Measurements from ENCODE around the gene ZFHX2. TPM values are rescaled to one million over a fixed set of nuclear protein-coding genes. Genes with fewer than 3 reads are reported as not detected.

ZFHX2 gene
- polyA plus RNA-seq, 3 donors: 7.4 to 10.1 (median 7.8) TPM

DNA sequence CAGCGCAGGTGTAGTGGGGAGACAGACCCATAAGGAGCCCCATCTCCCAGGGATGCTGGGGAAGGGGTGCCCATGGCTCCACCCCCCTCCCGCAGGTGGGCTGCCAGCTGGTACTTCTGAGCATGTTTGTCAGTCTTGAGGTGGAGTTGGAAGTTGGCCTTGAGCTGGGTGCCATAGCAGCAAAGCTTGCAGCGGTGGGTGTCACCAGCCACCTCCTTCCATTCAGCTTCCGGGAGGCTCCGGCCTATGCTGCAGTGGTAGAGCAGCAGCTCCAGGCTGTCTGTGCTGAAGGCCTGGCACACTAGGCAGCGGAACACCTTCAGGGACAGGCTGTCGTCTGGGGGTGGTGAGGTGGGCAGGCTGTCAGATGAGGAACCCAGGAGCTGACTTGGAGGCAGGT is 18.9 kb downstream of the ZFHX2 start:
- DNase-seq (ENCODE audit: extremely low read depth in 1 of 11, low read depth in 9 of 11, low spot score in 4 of 11): no peak

DNA sequence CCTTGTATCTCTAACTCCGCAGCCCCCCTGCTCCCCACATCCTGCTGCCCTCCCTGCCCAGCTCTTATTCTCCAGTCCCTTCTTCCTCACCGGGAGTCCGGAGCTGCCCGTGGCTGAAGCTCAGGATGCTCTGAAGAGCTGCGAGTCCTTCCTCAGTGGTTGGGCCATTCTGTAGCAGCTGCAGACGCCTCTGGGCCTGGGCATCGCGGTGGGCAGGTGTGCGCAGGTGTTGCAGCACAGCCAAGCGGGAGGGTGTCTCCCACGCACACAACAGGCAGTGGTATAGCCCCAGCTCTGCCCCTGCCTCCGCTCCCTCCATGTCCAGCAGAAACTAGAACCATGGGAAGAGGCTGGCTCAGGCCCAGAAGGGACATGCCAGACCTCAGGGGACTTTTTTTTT is 20.2 kb downstream of the ZFHX2 start:
- DNase-seq (ENCODE audit: extremely low read depth in 1 of 11, low read depth in 9 of 11, low spot score in 4 of 11): no peak

DNA sequence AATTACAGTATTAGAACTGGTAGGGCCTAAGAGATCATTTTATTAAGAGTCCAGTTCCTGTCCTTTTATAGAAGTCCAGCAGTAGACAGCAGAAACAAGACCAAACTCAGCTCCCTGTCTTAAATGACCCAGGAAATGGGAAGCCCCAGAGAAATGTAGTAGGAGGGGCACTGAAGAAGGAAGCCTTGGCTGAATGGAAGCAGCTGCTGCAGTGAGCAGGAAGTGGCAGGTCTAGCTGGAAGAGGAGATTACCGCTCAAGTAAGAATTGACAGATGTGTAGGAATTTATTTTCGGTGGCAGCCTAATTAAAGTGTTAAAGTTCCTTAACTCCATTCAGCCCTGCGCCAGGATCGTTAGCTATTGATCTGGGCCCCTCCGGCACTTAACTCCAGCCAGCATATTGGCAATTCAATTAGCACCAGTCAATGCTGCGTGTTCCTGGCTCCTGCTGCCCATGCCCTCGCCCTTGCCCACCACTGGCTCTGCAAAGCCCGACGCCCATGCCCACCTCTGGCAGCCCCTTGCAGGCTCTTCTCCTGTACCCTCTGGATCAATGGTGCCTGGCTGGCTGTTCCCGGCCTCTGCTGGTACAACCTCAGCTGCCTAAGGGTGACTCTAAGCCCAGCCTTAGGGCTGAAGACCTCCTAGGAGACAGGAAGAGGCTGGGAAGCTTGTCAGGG is 21.1 kb downstream of the ZFHX2 start:
- no peak for DNase-seq (ENCODE audit: extremely low read depth in 1 of 11, low read depth in 9 of 11, low spot score in 4 of 11)

DNA sequence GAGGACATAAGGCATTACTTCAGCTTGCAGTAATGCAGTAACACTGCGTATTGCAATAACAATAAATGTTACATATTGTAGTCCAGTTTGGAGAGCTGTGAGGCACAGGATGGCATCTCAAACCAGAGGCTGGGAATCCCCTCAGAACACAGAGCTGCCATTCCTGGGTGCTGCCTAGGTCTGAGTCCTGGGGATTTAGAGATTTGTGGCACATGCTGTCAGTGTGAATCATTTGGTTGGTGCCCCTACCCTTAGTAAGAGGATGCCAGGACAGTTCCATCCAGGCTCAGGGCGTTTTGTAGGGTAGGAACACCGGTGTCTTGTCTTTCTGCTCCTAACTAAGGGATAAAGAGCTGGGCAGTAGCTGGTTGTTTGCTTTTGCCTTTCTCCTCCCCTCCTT is 22.5 kb downstream of the ZFHX2 start:
- no peak for DNase-seq (ENCODE audit: extremely low read depth in 1 of 11, low read depth in 9 of 11, low spot score in 4 of 11)

DNA sequence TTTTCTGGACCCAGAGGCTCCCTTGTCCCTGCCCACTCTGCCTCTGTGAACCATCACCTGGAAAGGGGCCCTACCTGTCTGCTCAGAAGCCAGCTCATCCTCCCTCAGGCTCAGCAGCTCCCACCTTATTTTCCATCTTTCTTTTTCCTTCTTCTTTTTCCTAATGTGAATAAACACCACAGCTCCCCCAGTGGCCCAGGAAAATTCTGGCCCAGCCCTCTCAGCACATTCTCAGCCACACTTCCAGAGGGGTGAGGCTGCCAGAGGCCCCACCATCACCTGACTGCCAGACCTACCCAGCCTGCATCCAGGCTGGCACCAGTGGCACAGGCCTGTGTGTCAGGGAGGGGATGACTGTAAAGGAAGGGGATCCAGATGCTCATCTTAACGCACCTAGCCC is 23.0 kb downstream of the ZFHX2 start:
- no peak for DNase-seq (ENCODE audit: extremely low read depth in 1 of 11, low read depth in 9 of 11, low spot score in 4 of 11)

DNA sequence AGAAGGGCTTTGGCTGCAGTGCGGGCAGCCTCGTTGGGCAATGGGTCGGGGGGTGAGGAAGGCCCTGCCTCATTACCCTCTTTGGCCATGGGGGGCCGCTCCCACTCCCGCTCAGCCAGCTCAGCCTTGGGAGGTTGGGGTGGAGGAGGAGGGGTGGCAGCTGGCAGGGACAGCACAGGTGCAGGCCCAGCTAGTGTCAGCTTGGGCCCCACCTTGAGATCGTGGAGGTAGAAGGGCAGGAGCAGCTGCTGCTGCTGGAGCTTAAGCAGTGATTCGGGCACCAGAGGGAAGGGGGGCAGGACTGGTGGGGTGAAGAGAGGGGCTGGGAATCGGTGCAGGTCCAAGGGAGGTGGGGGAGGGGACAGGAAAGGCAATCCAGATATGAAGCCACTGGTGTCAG is 26.0 kb downstream of the ZFHX2 start:
- DNase-seq (ENCODE audit: extremely low read depth in 1 of 11, low read depth in 9 of 11, low spot score in 4 of 11): no peak

DNA sequence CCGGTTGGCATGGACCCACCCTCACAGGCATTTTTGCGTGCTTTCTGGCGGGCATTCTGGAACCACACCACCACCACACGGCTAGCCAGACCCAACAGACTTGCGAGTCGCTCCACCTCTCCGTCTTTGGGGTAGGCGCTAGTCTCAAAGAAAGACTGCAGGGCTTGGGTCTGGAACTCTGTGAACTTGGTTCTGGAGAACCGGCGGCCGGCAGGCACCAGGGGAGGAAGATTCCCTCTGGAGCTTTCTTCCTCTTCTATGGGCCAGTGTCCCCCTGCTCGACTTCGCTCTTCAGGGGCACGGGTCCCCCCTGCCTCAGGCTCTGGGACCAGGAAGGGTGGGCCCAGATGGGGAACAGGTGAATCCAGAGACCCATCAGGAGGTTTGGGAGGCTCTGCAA is 26.6 kb downstream of the ZFHX2 start:
- DNase-seq (ENCODE audit: extremely low read depth in 1 of 11, low read depth in 9 of 11, low spot score in 4 of 11): no peak

DNA sequence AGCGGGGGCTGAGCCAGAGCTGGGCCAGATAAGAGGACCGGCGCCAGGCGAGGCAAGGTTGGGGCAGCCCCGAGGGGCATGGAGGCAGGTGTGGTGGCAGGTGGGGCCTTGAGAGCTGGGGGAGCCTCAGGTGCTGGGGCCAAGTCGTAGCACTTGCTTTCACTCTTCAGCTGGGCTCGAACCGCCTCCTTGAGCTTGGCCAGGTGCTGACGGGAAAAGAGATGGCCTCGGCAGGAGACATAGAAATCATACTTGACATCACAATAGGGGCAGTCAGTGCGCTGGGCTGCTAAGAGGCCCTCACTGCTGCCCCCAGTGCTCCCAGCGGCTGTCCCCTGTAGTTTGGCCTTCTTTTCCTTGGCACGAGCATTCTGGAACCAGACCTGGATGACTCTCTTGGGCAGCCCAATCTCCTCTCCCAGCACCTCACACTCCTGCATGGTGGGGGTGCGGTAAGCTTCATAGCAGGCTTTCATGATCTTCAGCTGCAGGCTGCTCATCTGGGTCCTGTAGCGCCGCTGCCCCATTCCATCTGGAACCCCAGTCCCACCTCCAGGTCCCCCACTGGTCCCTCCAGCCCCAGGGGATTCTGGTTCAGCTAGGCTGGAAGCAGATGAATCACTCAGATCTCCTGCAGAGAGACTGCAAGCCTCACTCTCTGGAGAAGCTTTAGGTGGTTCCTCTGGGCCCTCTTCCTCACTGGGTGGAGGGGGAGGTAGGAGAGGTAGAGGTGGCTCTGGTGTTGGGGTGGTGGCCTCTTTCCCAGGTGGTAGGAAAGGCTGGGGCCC is 28.1 kb downstream of the ZFHX2 start:
- no peak for DNase-seq (ENCODE audit: extremely low read depth in 1 of 11, low read depth in 9 of 11, low spot score in 4 of 11)

DNA sequence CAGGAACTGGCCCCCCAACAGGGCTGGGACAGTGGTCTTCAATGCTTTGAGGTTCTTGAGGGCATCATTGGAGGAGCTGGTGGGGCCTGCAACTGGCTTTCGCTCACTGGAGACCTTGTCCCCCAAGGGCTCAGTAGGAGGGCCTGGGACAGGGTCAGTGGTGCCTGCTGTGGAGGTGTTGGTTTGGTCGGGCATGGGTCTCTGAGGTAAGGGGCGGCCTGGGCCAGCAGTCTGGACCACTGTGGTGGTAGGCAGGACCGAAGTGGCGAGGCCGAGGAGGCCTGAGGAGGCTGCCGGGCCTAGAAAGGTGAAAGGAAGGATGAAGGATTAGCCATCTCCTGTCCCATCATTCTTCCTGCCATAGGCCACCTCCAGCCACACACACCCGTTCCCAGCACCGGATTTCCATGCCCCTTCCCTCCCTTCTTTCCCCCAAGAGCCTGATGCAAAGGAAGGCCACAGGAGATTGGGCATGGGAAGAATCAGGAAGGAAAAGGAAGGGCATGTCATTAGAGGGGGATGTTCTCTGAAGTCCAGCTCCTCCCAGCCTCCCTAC is 28.8 kb downstream of the ZFHX2 start:
- no peak for DNase-seq (ENCODE audit: extremely low read depth in 1 of 11, low read depth in 9 of 11, low spot score in 4 of 11)

DNA sequence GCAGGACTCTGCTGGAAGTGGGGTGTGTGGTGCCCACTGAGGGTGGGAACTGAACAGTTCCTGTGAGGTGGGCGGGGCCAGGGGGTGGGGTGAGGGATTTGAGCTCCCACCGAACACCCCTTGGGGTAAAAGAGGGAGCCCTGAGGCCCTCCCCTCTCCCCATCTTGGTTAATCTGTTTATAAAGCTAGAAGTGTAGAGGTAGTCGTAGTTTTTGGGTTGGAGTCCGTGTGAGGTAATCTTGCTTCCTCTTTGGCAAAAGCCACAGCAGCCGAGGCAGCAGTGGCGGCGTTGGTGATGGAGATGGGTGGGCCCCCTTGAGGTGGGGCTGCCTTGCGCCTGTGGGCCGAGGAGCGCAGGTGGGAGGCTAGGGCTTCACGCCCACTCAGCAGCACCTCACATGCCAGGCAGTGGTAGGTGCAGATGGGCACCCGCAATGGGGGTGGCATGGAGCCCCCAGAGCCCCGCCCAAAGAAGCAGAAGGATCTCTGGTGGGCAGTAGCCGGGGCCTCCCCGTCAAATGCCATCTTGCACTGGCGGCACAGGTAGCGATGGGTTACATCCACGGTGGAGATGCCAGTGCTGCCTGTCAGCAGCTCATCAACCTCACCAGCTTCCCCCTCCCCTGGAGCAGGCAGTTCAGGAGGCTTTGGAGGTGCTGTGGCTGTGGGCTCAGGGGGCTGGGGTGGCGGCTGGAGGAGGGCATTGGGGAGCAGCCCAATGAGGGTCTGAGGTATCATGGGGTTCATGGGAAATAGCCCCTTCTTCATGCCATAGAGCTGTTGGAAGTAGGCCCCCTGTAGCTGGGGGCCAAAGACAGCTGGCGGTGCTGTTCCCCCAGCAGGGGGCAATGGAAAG is 29.6 kb downstream of the ZFHX2 start:
- no peak for DNase-seq (ENCODE audit: extremely low read depth in 1 of 11, low read depth in 9 of 11, low spot score in 4 of 11)

DNA sequence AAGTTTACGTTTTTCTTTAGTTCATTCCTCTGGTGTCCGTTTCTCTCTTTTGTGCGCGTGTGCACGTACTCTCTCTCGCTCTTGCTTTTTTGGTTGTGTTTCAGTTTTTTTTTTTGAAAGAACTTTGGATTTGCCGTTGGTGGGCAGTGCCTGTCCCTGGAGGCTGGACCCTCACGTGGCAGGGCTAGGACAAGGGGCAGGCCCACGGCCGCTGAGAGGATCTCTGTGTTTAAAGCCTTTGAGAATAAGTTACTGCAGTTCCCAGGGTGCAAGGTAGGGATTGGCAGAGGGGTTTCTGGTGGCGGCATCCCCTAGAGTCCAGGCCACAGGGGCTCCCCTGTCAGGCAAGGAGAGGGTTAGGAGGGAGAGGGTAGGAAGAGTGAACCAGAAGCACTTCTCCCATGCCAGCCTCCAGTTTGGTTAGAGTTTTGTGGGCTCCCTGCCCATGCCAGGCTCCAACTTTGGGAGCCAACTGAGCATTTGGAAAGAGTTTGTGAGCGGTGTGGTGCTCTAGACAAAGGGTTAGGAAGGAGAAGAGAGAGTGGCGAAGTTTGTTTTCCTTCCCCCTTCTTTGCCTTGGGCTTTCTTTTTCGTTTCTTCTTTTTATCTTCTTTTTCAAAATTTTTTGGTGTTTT is 30.5 kb downstream of the ZFHX2 start:
- no peak for DNase-seq (ENCODE audit: extremely low read depth in 1 of 11, low read depth in 9 of 11, low spot score in 4 of 11)

DNA sequence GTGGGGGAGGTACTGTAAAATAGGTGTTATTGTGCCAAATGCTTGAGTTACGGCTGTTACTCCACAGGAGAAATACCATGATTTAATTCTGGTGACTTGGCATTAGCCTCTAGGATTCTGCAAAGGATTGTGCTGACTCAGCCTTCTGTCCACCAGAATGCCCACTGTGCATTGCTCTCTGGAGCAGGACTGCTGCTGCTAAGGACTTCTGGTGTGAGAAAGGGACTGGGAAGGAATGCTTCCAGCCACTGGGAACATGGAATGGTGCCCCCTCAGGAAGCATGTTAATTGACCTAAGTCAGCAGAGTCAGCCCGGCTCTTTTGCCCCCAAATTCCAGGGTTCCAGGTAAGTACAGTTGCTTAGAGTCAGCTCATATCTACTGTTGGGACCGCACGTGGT is 32.9 kb downstream of the ZFHX2 start:
- no peak for DNase-seq (ENCODE audit: extremely low read depth in 1 of 11, low read depth in 9 of 11, low spot score in 4 of 11)

DNA sequence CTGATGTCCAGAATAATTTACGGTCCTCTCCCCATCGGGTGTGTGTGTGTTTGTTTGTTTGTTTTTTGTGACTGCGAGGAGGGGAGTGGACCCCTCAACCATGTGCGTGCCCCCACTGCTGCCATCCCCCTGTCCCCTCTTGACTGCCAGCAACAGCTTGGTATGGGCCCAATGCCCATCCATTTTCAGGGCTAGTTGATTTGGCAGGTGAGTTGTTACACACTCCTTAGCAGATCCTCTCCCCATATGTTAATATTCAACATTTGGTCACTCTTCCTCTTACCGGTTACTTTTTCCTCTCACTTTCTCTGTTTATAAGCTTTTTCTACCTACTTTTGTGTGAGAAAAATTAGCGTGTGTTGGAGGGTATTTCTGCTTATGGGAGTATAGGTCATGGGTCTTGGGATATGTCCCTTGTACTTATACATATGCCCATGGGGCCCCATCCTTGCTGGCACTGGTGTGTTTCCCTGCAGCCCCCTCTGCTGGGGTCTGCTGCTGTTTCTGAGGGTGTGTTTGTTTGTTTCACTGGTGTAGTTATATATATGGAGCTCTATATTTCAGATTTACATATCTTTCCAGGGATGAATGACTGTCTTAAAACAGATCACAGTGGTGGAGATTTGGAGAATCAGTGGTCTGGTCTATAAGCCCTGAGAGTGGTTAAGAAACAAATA is 33.8 kb downstream of the ZFHX2 start:
- no peak for DNase-seq (ENCODE audit: extremely low read depth in 1 of 11, low read depth in 9 of 11, low spot score in 4 of 11)

DNA sequence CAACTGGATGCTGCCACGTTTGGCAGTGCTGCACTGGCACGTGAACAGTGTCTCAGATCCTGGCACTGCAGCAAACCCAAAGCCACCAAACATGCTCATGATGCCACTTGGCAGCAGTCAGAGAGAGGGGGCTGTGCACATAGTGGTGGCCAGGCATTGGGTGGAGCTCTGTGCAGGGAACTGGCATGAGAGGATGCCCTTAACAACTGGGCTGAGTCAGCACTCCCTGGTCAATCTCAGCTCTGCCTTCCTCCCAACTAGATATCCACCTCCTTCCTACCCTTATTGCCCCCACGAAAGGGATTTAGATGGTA is 37.0 kb downstream of the ZFHX2 start:
- no peak for DNase-seq (ENCODE audit: extremely low read depth in 1 of 11, low read depth in 9 of 11, low spot score in 4 of 11)

DNA sequence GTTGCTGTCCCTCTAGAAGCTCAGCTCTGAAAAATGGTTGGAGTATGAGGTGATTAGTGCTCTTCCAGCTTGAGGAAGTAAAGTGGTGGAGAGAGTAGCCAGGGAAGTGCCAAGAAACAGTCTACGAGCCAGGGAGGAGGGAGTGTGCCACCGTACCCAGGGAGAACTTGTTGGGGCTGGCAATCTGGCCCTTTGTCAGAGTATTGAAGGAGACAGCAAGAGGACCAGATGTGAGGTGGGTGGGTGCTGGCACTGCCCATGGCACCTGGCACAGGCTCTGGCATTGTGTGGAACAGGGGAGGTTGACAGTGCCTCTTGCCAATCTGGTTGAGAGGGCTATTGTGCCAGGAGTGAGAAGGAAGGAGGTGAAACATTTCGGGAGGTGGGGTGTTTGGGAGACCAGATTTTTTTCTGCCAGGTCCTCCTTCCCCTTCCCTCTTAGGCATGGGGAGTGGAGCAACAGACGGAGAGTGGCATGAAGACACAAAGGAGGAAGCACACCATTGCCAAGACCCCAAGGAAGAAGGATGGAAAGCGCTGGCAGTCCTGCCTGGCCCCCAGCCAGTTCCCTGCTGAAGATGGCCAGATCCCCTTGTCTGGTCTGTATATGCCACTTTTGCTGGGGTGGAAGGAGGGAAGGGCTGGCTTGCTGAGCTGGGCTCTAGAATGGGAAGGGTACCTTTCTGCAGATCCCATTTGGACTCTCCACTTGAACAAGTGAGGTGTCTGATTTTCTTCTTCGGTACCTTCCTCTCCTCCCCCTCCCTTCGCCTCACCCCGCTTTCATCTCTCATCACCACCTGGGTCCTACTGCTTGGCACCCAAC is 37.5 kb downstream of the ZFHX2 start:
- DNase-seq (ENCODE audit: extremely low read depth in 1 of 11, low read depth in 9 of 11, low spot score in 4 of 11): no peak

DNA sequence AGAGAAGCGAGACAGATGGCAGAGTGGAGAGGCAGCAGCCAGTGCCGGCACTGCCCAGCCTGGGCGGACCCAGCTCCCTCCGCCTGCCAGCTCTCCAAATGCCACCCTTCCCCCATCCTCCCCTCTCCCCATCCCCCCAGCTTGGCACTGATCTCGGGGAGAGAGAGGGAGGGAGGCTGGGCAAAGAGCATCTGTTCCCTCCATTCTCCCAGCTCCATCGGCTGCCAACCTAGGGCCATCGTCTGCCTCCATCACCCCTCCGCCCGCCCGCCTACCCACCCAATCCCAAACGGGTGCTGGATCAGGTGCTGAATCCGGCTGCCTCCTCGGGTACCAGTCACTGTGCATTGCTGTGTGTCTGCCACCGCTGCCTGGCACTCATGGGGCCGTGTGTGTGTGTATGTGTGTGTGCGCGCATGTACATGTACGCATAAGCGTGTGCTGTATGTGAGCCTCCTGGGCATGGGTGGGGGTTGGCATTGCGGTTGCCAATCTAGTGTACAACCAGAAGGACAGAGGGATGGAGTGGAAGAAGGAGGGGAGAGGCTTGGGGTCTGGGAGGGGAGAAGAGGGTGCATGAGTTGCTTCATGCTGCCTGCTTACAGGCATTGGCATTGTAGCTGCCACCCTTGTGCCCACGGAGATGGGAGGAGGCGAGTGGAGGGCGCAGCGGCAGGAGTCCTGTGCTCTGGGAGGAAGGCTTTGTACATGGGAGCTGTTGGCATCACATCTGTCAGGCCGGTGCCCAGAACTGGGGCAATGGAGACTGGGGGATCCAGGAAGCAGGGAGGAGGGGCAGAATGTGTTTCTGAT is 38.4 kb downstream of the ZFHX2 start:
- DNase-seq (ENCODE audit: extremely low read depth in 1 of 11, low read depth in 9 of 11, low spot score in 4 of 11): no peak

DNA sequence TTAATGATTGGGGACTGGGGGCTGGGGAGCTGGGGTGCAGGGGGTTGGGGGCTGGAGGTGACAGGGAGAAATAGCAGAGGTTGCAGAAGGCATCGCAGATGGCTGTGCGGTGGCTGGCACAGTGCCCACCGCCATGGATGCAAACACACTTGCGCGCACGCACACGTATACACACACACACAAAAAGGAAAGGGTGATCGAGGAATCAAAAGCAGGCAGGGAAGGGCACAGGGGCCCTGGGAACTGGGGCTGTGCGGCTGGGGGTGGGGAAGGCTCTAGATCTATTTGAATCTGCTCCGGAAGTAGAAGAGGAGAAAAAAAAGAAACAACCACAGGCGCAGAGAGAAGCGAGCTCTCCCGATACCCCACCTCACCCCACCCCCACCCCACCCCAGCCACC is 39.4 kb downstream of the ZFHX2 start:
- no peak for DNase-seq (ENCODE audit: extremely low read depth in 1 of 11, low read depth in 9 of 11, low spot score in 4 of 11)

Measured in renal cortex interstitium (tissue), 11 donors.